ENCODE measurements around the gene PTPRJ. TPM values are rescaled to one million over a fixed set of nuclear protein-coding genes. Genes with fewer than 3 reads are reported as not detected.

The PTPRJ gene
- total and polyA plus RNA-seq, 10 donors: 6.4 to 135 (median 74.6) TPM

- peak; percentile 30 for DNase-seq
- TF ChIP-seq POLR2A (IDR thresholded peaks at IDR 0.05) (no peak), POLR2AphosphoS5 (IDR thresholded peaks at IDR 0.05) (no peak), CTCF (IDR thresholded peaks at IDR 0.05 in 8 of 11, conservative IDR thresholded peaks at IDR 0.05 in 3 of 11) (no peak)
- Histone ChIP-seq H3K9me3 (no peaks in the 10 kb centered on the region), H3K4me1 (peaks cover 21 to 99% (median 74%) of the 10 kb centered on the region in 6 donors), H3K4me3 (no peak overlapping the region), H3K27me3 (replicated peaks in 1 of 7) (no peaks in the 10 kb centered on the region), H3K27ac (peak overlapping the region in 4 of 8 donors; percentile 11 to 53 (median 42)), H3K36me3 (peaks cover 0 to 17% (median 0%) of the 10 kb centered on the region in 6 donors)
- intact Hi-C loops (cut with DNase I; ENCODE audit: low total_unique reads): no loop called here
- 69 to 85% (median 81%) methylated on average over 11 of the region's 11 CpGs for WGBS, 5 donors
Measured at GRCh38 chr11:48037709-48038468, 57.5 kb downstream of the PTPRJ start.

- intact Hi-C loops (cut with DNase I; ENCODE audit: low total_unique reads): no loop called here
- DNase-seq: peak; percentile 50
- peak overlapping the region in 3 of 8 donors; percentile 20 to 88 (median 46) for H3K27ac ChIP-seq
- H3K36me3 ChIP-seq: peaks cover 0 to 17% (median 0%) of the 10 kb centered on the region in 6 donors
- H3K27me3 ChIP-seq (replicated peaks in 1 of 7): no peaks in the 10 kb centered on the region
- WGBS, 5 donors: 88 to 95% (median 93%) methylated on average over 13 of the region's 13 CpGs
- H3K4me3 ChIP-seq: no peak overlapping the region
- no peaks in the 10 kb centered on the region for H3K9me3 ChIP-seq
- H3K4me1 ChIP-seq: peaks cover 29 to 99% (median 75%) of the 10 kb centered on the region in 6 donors
- TF ChIP-seq POLR2AphosphoS5 (IDR thresholded peaks at IDR 0.05): no peak
Measured at GRCh38 chr11:48040830-48041444, 60.6 kb downstream of the PTPRJ start.

GRCh38 chr11:48041877-48042695 is 61.7 kb downstream of the PTPRJ start:
- Histone ChIP-seq H3K9me3 (no peaks in the 10 kb centered on the region), H3K4me1 (peaks cover 29 to 99% (median 70%) of the 10 kb centered on the region in 6 donors), H3K36me3 (peaks cover 0 to 17% (median 0%) of the 10 kb centered on the region in 6 donors), H3K4me3 (no peak overlapping the region), H3K27ac (peak overlapping the region in 5 of 8 donors; percentile 13 to 88 (median 83)), H3K27me3 (replicated peaks in 1 of 7) (no peaks in the 10 kb centered on the region)
- DNase-seq: no peak
- 89 to 93% (median 89%) methylated on average over 5 of the region's 5 CpGs for WGBS, 5 donors
- TF ChIP-seq CTCF (IDR thresholded peaks at IDR 0.05 in 8 of 11, conservative IDR thresholded peaks at IDR 0.05 in 3 of 11) (no peak), POLR2AphosphoS5 (IDR thresholded peaks at IDR 0.05) (no peak), POLR2A (IDR thresholded peaks at IDR 0.05) (no peak)
- intact Hi-C loops (cut with DNase I; ENCODE audit: low total_unique reads): no loop called here

- H3K4me3 ChIP-seq: peak overlapping the region in 2 of 8 donors; percentile 14 to 51
- H3K4me1 ChIP-seq: peaks cover 29 to 99% (median 65%) of the 10 kb centered on the region in 6 donors
- intact Hi-C loops (cut with DNase I; ENCODE audit: low total_unique reads): no loop called here
- peaks cover 0 to 21% (median 1%) of the 10 kb centered on the region in 6 donors for H3K36me3 ChIP-seq
- no peaks in the 10 kb centered on the region for H3K9me3 ChIP-seq
- no peaks in the 10 kb centered on the region for H3K27me3 ChIP-seq (replicated peaks in 1 of 7)
- WGBS, 5 donors: 34 to 53% (median 42%) methylated on average over 8 of the region's 8 CpGs
- TF ChIP-seq POLR2AphosphoS5 (IDR thresholded peaks at IDR 0.05) (no peak), POLR2A (IDR thresholded peaks at IDR 0.05) (no peak), CTCF (IDR thresholded peaks at IDR 0.05 in 8 of 11, conservative IDR thresholded peaks at IDR 0.05 in 3 of 11) (no peak)
- DNase-seq: peak; percentile 58
- H3K27ac ChIP-seq: peak overlapping the region; percentile 40 to 88 (median 76)
Measured at GRCh38 chr11:48043111-48043990, 63.0 kb downstream of the PTPRJ start.
